ENCODE results near the gene DNAH11.

- TF ChIP-seq CTCF (IDR thresholded peaks at IDR 0.05) (no peak), POLR2A (IDR thresholded peaks at IDR 0.05) (no peak)
Measured at GRCh38 chr7:21724562-21724961, 181.7 kb downstream of the DNAH11 start.
